Activated CD4-positive, alpha-beta T cell treated with anti-CD3 and anti-CD28 coated beads for 24 hours (primary cell): ENCODE measurements around the gene PDLIM7.
A peak's percentile ranks its signal among the peaks of the same experiment; 100 is the strongest.

Experiments
- DNase-seq, 2 donors: peaks; one replicate each; pipeline ENCODE4 v3.0.0-alpha.2; 2020; ENCODE audit warnings: low read depth in 2 of 2

PDLIM7 gene

GRCh38 chr5:177474846-177475562 lies 22.4 kb downstream of the PDLIM7 start:
- DNase-seq, result no peak

DNA sequence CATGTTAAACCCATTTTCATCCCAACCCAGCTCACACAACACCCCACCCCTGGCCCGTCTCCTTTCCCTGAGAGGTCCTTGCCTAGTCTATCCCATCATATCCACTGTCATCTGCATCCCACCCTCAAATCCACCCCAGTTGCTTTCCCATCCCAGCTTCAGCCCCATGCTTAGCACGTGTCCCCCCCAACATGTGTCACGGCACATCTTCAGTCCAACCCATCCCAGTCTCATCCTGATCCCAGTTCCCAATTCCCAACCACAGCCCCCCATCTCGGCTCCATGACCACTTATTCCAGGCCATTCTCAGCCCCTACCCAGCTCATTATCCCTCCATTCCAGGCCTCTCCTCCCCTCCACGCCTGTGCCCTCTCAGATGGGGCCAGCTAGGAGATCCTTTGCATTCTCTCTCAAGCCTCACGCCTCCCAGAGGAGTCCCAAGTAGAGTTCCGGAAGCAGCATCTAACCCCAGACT lies 23.4 kb downstream of the PDLIM7 start:
- no peak for DNase-seq

DNA sequence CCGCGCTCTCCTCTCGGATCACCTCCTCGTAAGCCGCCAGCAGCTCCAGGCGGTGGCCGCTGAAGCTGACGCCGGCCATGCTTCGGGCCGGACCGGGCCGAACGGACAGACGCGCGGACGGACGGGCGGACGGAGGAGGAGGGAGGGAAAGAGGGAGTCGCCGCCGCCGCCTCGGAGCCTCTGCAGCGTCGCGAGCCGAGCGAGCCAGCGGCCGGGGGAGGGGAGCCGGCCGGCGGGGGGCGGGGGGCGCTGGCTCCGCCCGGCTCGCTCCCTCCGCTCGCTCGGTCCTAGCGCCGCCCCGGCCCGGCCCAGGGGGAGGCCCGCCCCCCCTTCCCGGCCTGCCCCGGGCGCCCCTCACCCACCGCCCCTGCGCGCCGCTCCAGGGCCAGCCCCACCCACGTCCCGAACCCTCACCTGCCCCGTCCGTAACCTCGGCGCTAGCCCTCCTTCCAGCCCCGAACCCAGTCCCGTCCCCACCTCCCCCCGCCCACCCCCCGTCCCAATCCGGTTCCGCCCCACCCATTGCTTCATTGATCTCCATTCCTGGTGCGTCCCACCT lies 23.9 kb downstream of the PDLIM7 start, which contains the start of gene DBN1:
DBN1 (minus strand) TSS at position 192 of the 559 bp plus-strand sequence; CDS start at position 79, 113 bp downstream.
- no peak for DNase-seq

GRCh38 chr5:177472460-177473442 lies 24.7 kb downstream of the PDLIM7 start:
- DNase-seq, result peak in 1 of 2 donors; percentile 47

DNA sequence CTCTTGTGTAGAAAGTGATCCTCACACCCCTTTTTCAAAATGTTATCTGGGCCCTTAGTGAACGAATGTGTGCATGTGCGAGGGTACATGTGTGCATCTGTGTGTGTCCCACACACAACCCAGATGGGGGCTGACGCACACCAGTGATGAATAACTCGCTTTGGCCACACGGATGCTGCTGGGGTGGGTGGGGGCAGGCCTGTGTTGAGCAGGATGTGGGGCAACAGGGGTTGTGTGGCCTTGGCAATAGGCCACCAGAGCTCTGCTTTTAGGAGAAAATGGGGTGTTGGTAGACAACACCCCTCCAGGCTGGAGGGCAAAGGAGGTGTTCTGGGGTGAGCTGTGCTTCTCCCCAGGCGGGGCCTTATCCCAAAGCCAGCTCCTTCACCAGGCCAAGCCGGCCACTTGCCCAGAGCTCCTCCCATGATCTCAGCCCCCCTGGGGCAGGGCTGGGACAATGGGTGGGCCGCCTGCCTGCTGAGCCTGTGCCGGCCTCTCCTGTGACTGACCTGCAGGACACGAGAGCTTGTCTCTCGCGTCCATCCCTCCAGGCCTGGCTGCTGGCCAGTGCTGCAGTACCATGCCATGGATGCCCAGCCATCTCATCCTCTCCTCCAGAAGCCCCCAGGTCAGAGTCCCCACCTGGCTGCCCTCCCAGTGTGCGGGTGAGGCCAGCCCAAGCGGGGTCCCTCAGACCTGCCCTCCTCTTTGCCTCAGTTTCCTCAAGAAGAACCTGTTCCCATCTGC lies 25.6 kb downstream of the PDLIM7 start:
- DNase-seq, result no peak

DNA sequence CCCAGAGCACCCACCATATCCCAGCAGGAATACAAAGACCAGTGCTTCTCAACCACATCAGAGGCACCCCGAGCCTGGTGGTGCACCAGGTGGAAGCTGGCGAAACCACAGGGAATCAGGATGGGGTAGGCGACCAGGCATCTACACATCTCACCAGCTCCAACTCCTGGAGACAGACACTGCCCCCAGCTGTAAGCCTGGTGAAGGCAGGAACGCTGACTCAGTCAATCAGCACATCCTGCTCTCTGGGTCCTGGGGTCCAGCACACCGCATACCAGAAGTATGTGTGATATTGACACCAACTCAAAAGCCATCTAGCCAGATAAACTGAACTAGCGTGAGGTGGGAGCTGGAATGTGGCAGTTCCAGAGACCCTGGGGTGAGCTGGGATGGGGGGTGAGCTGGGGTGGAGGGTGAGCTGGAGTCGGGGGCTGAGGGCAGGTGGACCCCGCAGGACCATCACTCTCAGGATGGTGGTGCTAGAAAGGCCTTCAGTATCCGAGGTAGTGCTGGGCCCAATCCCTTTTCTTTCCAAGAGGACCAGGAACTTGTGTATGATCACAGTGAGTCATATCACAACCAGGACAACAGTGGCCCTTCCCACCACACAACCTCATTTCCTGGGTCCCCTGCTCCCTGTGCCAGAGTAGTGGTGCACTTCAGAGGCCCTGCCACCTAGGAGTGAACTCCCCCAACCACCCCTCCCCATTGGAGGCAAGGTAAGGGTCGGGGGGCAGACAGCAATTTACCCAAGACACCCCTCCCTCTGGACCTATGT lies 26.5 kb downstream of the PDLIM7 start:
- no peak for DNase-seq

GRCh38 chr5:177469750-177470525 lies 27.5 kb downstream of the PDLIM7 start:
- no peak for DNase-seq

GRCh38 chr5:177468685-177469628 lies 28.4 kb downstream of the PDLIM7 start:
- DNase-seq, result no peak

DNA sequence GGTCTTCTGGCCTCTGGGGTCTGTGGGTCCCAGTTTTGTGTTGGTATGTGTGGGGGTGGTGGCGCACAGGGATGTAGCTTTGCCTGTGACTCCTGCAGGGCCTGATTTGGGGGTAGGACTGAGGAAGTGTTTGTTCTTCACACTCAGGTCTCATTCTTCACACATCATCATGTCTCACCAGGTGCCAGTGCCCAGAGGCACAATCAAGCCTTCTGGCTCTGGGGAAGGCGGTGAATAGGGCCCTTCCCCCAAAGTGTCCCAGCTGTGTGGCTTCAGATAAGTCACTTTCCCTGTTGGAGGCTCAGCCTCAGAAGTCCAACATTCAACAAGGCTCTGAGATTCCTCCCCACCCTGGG lies 29.1 kb downstream of the PDLIM7 start:
- DNase-seq, result no peak

GRCh38 chr5:177467436-177467835 lies 30.0 kb downstream of the PDLIM7 start:
- no peak for DNase-seq

DNA sequence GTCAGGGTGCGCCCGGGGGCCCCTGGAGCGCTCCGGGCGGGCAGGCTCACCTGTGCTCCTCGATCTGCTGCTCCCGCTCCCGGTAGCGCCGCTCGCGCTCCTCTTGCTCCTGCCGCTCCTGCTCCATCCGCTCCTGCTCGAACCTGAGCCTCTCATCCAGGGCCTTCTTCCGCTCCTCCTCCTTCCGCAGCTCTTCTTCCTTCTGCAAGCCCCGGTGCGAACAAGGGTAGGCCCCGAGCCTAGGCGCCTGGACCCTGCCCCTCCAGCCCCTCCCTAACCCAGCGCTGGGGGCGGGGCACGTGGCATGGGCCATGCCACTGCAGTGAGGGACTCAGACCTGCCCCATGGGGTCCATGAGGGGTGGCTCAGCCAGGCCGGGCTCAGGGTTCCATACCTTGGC lies 30.5 kb downstream of the PDLIM7 start:
- DNase-seq, result no peak

GRCh38 chr5:177465044-177465443 lies 32.4 kb downstream of the PDLIM7 start:
- no peak for DNase-seq

- no peak for DNase-seq
Observed at GRCh38 chr5:177462021-177462670, 35.3 kb downstream of the PDLIM7 start.

- no peak for DNase-seq
Observed at GRCh38 chr5:177459819-177460628, 37.4 kb downstream of the PDLIM7 start.

GRCh38 chr5:177459357-177459756 lies 38.0 kb downstream of the PDLIM7 start:
- DNase-seq, result no peak

DNA sequence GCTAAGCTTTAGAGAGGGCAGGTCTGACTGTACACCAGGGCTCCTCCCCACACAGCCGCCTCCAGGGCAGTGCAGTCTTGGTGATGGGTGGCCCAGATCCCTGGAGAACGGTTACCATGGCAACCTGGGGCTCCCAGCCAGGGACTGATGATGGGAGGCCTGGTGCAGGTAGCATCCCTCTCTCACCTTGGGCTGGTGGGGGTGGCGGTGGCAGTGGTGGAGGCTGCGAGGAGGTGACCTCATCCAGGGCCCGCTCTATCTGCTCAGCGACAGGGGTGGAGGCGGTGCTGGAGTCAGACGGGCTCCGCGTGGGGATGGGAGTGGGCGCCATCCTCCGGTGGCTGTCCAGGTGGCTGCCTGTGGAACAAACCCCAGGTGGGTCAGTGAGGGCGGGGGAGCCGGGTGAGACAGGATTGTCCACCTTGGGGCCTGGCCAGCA lies 38.5 kb downstream of the PDLIM7 start:
- DNase-seq, result no peak
